GM12801 (cell line): ENCODE data around the gene IRF3.

Source experiments
- TF ChIP-seq, protein P1 (sequence below): IDR thresholded peaks from one replicate; pipeline ENCODE4 v1.5.1; 2011; ENCODE audit warnings: control low read depth; ENCODE audit not compliant: insufficient read length; ENCODE audit errors: extremely low read depth

Gene IRF3

DNA sequence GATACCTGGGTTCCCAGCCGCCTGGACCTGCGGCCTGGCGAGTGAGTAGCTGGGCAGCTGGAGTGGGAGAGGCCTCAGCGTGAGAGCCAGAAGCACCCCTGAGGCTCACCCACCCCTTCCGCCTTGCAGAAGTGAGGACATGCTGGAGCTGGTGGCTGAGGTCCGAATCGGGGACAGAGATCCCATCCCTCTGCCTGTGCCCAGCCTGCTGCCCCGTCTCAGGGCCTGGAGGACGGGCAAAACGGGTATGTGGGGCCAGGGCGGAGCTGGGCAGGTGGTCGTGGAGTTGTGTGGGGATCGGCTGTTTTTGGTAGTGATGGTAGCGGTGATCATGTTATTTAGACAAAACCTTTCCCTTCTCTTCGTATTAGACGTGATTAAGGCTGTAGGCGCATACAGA is 19.1 kb downstream of the IRF3 start:
- TF ChIP-seq, protein P1, sequence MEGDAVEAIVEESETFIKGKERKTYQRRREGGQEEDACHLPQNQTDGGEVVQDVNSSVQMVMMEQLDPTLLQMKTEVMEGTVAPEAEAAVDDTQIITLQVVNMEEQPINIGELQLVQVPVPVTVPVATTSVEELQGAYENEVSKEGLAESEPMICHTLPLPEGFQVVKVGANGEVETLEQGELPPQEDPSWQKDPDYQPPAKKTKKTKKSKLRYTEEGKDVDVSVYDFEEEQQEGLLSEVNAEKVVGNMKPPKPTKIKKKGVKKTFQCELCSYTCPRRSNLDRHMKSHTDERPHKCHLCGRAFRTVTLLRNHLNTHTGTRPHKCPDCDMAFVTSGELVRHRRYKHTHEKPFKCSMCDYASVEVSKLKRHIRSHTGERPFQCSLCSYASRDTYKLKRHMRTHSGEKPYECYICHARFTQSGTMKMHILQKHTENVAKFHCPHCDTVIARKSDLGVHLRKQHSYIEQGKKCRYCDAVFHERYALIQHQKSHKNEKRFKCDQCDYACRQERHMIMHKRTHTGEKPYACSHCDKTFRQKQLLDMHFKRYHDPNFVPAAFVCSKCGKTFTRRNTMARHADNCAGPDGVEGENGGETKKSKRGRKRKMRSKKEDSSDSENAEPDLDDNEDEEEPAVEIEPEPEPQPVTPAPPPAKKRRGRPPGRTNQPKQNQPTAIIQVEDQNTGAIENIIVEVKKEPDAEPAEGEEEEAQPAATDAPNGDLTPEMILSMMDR: no peak

DNA sequence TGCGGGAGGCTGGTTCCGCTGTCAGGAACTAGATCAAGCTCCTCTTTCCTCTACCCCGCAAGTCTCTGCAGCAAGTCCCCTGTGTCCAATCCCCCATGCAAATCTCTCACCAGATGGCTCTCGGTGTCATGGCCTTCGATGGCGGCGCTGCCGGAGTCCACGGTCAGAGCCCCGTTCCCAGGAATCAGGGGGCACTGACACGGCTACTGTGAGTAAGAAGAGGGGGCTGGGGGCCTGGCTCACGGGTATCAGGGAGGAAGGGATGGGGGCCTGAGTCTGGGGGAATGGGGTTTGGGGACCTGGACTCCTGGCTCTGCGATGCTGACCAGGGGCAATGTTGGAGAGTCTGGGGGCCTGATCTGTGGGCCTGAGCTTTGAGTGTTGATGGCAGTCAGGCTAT is 19.7 kb downstream of the IRF3 start:
- TF ChIP-seq, protein P1: no peak

DNA sequence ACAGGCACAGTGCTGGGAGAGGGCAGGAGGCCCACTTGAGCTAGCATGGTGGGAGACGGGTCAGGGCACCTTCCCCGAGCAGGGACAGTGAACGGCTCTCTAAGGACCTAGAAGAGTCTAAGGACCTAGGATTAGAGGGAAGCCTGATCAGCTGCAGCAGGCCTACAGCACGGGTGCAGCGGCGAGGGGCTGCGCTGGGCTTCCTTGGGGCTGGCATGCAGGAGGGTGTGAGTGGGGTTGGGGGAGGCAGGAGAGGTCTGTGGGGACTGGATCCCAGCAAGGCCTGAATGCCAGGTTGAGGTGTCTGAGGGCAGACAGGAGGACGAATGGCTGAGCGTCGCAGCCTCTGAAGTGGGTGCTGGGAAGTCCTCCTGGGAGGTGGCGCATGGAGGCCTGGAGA is 20.1 kb downstream of the IRF3 start:
- TF ChIP-seq, protein P1: no peak

DNA sequence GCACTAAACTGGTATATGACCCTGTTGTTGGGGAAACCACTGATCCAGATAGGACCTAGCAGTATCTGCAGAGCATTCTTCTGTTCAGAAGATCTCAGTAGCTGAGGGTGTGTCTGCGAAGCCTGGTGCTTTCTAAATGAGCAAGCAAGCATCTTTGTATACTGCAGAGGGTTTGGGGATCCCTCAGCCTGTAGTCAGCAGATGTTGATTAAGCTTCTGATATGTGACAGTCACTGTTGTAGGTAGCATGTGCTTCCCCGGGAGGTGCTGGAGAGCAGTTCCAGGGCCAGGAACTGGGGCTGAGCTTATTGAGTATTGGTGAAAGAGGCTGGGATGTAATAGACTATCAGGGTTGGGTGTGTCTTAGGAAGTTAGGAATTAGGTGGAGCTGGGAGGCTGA is 22.2 kb downstream of the IRF3 start:
- TF ChIP-seq, protein P1: no peak

DNA sequence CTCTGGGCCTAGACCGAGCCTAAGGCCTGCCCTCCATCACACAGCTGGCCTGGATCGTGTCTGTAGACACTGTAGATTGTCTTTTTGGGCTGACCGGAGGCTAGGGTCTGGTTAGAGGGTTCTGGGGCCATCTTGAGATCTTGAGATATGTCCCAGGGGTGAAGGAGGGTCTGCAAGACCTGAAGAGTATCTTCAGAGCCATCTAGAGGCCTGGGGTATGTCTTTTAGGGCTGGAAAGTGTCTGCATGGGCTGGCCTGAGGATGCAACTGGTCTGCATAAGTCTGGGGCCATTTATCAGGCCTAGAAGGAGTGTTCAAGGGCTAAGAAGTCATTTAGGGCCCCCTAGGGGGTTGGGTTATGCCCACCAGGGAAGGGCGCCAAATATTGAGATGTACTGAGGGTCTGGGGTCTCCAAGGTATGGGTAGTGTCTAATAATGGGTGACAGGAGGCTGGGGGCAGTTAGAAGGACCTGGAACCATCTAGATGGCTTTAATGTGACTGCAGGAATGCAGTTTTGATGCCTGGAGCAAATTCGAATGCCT is 23.1 kb downstream of the IRF3 start:
- TF ChIP-seq, protein P1: no peak

DNA sequence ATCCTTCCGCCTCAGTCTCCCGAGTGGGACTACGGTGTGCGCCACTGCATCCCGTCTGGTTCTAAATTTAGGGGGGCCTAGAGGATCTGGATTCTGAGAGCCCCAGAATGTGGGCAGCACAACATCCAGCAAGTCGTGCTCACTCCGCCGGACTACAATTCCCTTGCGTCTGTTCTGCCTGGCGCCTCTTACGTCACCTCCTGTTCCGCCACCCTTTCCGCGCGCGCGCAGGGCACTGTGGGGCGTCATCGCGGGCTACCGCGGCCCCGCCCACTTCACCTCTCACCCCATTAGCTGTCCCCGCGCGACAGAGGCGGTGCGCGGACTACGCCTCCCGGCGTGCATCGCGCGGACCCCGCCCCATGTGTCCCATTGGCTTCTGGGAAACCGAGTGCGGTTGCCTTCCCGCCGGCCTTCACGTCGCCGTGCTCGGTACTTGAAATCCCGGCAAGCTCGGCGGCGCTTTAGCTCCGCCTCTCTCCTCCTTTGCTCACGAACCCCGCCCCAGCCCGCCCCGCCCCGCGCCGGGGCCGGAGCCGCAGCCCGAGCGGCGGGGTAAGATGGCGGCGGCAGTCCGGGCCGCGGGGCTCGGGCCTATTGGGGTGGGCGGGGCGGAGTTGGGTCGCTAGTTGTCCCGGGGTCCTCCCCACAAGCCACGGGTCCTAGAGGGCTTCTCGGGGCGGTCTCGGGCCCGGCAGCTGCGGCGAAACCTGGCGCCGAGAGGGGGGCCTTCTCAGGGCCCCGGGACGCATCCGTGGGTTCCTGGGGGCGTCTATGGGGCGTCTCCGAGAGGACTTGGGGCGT is 23.8 kb downstream of the IRF3 start, which contains the start of gene SCAF1:
SCAF1 (plus strand) TSS at position 522 of the 804 bp plus-strand sequence. CDS start 2,818 bp downstream, outside the sequence.
- TF ChIP-seq, protein P1: no peak

DNA sequence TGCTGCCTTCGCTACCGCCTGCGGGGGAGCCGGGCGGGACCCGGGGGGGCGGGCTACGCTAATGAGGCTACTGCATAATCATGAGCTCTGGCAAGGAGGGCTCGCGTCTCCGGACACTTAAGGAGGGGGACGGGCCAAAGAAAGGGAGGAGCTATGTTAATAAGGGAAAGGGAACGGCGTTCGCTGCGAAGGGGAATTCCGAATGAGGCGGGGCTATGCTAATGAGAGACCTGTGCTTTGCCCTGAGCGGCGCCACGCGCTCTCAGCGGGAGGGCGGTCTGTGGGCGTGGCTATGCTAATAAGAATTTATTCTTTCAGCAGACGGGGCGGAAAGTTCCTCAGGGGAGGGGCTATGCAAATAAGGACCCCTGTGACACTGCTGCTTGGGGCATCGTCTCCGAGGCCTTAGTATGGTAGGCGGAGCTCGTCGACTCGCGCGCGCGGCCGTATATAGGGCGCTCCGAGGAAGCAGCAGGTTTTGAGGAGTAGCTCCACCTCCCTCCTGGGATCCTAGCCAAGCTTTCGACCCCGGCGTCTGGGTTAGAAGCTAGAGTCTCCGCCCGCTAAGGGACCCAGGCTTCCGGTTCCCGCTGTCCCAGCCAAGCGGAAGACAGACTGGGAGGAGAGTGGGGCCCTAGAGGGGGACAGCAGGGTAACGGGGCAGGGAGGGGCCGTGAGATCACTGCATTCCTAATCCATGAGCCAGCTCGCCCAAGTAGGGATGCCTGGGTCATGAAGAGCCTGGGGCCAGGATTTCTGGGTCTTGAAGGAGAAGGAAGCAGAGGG is 25.4 kb downstream of the IRF3 start, which contains the start of gene RRAS:
RRAS (minus strand) TSS at position 31 of the 786 bp plus-strand sequence. CDS start 45 bp downstream, outside the sequence.
- TF ChIP-seq, protein P1: no peak
